Measurements from ENCODE around the gene BCAR3. TPM values are rescaled to one million over a fixed set of nuclear protein-coding genes. Genes with fewer than 3 reads are reported as not detected.

Gene BCAR3
- total RNA-seq, 1 donor from 2014 or later, result 74.8 TPM

DNA sequence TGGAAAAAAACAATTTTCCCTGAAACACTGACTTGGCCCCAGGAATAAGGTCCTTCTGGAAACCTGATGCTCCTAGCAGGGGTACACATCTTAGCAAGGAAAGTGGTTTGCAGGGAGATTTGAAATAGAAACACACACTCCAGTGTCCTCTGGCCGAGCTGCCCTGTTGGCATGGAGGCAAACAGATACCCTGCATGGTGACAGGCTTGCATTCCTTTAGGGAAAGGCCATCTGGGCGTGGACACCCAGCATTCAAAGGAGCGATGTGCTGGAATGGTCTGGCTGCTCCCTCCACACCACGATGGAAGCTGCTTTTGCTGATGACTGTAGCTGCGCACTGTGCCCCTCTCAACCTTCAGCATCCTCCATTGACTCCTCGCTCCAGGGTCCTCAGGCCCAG lies 41.5 kb upstream of the BCAR3 start:
- TF ChIP-seq, protein P1, sequence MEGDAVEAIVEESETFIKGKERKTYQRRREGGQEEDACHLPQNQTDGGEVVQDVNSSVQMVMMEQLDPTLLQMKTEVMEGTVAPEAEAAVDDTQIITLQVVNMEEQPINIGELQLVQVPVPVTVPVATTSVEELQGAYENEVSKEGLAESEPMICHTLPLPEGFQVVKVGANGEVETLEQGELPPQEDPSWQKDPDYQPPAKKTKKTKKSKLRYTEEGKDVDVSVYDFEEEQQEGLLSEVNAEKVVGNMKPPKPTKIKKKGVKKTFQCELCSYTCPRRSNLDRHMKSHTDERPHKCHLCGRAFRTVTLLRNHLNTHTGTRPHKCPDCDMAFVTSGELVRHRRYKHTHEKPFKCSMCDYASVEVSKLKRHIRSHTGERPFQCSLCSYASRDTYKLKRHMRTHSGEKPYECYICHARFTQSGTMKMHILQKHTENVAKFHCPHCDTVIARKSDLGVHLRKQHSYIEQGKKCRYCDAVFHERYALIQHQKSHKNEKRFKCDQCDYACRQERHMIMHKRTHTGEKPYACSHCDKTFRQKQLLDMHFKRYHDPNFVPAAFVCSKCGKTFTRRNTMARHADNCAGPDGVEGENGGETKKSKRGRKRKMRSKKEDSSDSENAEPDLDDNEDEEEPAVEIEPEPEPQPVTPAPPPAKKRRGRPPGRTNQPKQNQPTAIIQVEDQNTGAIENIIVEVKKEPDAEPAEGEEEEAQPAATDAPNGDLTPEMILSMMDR (conservative IDR thresholded peaks at IDR 0.05; ENCODE audit: low read depth, low read length), result no peak

DNA sequence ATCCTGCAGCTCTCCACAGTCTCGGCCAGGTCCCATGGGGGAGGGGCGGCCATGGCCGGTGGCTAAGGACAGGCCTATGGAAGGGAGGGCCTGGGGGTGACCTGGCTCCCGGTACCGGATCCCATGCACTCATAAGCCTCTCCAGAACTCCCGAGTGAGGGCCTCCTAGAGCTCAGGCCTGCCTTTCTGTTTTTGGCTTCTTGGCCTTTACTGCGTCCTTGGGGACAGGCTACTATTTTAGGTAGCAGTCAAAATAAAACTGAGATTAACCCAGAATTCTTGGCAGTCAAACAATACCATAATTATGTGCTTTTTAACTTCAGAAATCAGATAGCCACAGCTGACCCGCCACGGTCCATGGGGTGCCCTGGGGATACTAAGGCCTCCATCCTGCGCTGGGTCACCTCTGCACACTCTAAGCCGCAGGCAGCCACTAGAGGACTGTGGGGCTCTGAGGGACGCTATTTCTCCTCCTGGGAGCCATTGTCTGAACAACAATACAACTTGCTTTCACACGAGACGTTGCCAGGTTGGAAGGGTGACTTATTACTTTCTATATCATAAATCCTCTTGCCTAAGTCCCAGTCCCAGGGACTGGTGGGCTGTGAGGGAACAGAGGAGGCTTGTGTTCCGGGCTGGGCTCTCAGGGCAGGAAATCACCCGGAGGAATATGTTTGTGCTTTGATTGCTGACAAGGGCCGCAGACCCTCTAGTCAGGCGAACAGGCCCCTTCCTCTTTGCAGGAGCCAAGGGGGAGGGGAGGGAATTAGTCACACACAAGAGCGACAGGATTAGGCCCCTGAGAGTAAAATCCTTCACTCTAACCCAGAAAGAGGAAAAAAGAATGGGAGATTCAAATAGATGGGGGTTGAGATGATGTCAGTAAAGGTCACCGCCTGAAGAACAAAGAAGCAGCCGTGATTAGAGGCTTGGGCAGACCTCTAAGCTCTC lies 40.7 kb upstream of the BCAR3 start:
- TF ChIP-seq, protein P1 (conservative IDR thresholded peaks at IDR 0.05; ENCODE audit: low read depth, low read length), result no peak
- no peak for DNase-seq (ENCODE audit: low read depth)
- no peak overlapping the region for H3K4me3 ChIP-seq (ENCODE audit: low read depth, low read length)

More for the DNA sequence above, 41.5 kb upstream of the BCAR3 start:
- no peak for DNase-seq (ENCODE audit: low read depth)
- no peak overlapping the region for H3K4me3 ChIP-seq (ENCODE audit: low read depth, low read length)

DNA sequence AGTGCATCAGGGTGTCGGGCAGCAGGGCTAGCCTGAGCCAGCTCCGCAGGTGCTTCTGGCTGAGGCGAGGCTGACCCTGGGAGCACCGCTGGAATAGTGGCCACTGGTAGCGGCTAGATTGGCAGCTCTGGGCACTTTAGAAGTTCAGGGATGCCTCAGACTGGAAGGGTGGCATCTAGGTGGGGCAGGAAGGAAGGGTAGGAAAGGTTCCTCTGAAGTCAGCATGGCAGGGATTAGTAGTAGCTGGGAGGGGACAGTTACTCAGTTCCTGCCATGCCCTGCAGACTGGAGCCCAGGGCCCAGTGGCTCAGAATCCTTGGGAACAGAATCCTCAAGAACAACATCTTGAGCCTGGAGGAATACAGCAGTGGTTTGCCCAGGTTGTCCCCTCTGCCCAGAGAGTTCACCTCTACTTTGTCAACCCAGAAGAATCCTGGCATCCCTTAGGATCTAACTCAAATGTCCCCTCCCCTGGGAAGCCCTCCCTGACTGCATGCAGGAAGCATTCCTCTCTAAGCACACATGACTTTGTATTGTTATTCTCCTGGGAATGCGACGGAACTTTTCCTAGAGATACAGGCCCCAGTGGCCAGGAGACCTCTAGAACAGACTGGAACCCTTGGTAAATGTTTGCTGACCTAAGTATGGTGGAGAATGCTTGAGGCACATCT lies 39.5 kb upstream of the BCAR3 start:
- TF ChIP-seq, protein P1 (conservative IDR thresholded peaks at IDR 0.05; ENCODE audit: low read depth, low read length), result no peak
- no peak overlapping the region for H3K4me3 ChIP-seq (ENCODE audit: low read depth, low read length)
- DNase-seq (ENCODE audit: low read depth), result no peak

DNA sequence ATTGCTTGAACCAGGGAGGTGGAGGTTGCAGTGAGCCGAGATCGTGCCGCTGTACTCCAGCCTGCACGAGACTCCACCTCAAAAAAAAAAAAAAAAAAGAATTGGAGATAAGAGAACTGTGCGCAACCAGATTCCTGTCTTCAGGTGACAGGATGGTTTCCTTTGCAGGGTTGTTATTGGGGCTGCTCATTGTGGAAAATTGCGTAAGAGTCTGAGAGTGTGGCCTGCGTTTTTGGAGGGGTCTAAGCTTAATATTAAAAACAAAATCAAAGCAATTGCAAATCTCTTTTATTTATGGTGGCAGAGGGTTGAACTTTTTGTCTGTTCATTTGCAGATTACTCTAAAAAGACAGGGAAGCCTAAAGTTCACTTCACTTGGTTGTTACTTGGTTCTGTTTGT lies 36.0 kb upstream of the BCAR3 start:
- DNase-seq (ENCODE audit: low read depth), result no peak
- no peak overlapping the region for H3K4me3 ChIP-seq (ENCODE audit: low read depth, low read length)
- TF ChIP-seq, protein P1 (conservative IDR thresholded peaks at IDR 0.05; ENCODE audit: low read depth, low read length), result no peak

DNA sequence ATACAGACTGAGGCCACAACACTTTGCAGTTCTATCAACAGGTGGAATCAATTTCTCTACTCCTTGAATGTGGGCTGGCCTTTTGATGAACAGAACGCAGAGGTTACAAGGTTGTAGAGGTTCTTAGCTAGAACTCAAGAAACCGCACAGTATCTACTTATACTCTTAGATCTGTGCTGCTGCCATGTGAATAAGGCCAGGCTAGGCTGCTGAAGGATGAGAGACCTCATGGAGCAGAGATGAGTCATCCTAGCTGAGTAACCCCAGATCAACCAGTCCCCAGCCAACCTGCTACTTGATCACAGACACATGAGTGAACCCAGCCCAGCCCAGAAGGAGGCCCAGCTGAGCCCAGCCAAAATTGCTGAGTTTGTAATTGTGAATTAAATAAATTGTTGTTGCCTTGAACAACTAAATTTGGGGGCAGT lies 35.3 kb upstream of the BCAR3 start:
- no peak overlapping the region for H3K4me3 ChIP-seq (ENCODE audit: low read depth, low read length)
- TF ChIP-seq, protein P1 (conservative IDR thresholded peaks at IDR 0.05; ENCODE audit: low read depth, low read length), result no peak
- no peak for DNase-seq (ENCODE audit: low read depth)

DNA sequence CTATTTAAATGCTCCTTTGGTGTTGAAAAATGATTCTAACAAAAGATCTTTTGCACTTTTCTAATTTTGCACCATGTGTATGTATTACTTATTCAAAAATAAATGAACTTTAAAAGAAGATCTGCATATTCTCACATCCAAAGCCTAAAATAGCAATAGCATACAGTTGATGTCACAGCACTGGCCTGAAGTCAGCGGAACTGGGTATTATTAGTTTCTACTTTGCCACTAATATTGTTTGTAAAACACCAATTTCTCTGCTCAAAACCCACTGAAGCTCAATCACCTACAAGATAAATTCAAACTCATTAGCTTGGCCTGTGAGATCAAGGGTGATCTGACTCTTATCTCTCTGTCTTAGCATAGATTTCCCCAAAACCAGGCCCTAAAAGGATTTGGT lies 34.5 kb upstream of the BCAR3 start:
- H3K4me3 ChIP-seq (ENCODE audit: low read depth, low read length), result no peak overlapping the region
- DNase-seq (ENCODE audit: low read depth), result no peak
- TF ChIP-seq, protein P1 (conservative IDR thresholded peaks at IDR 0.05; ENCODE audit: low read depth, low read length), result no peak
